Trophoblast cell (in vitro differentiated cells and primary cell): ENCODE data around the gene CUBN.

Source experiments
- DNase-seq, 2 donors: peaks; one replicate each; pipeline ENCODE4 v3.0.0-alpha.2; 2016
- H2AFZ ChIP-seq: 2 replicates; pipeline ENCODE4 v1.6.1; 2013; ENCODE audit warnings: low read length, moderate library complexity, mild to moderate bottlenecking; ENCODE audit not compliant: insufficient read depth, poor library complexity
- H2AK5ac ChIP-seq: 2 replicates; pipeline ENCODE4 v1.6.1; 2013; ENCODE audit warnings: mild to moderate bottlenecking, low read length
- H2BK120ac ChIP-seq: 2 replicates; pipeline ENCODE4 v1.6.1; 2013; ENCODE audit warnings: low read length, mild to moderate bottlenecking, moderate library complexity; ENCODE audit not compliant: insufficient read depth, poor library complexity
- H2BK12ac ChIP-seq: 2 replicates; pipeline ENCODE4 v1.6.1; 2013; ENCODE audit warnings: mild to moderate bottlenecking, low read length, moderate library complexity
- H2BK5ac ChIP-seq: 2 replicates; pipeline ENCODE4 v1.6.1; 2013; ENCODE audit warnings: low read length, low read depth, moderate library complexity, mild to moderate bottlenecking; ENCODE audit not compliant: poor library complexity
- H3K14ac ChIP-seq: 2 replicates; pipeline ENCODE4 v1.6.1; 2013; ENCODE audit warnings: mild to moderate bottlenecking, low read length
- H3K18ac ChIP-seq: 2 replicates; pipeline ENCODE4 v1.6.1; 2013; ENCODE audit warnings: mild to moderate bottlenecking, low read length
- H3K23ac ChIP-seq: 2 replicates; pipeline ENCODE4 v1.6.1; 2013; ENCODE audit warnings: low read length
- H3K27ac ChIP-seq: 2 replicates; pipeline ENCODE4 v1.5.1; 2013; ENCODE audit warnings: low read depth, mild to moderate bottlenecking, inconsistent platforms, low read length, moderate library complexity
- H3K27me3 ChIP-seq: 2 replicates; pipeline ENCODE4 v1.6.1; 2013; ENCODE audit warnings: inconsistent platforms, mild to moderate bottlenecking, low read length, moderate library complexity; ENCODE audit not compliant: insufficient read depth
- H3K36me3 ChIP-seq, 2 experiments: 1 replicate in 1 of 2; 2 replicates in 1 of 2; pipeline ENCODE4 v1.6.1; 2013; ENCODE audit warnings: low read length in 2 of 2, mild to moderate bottlenecking in 2 of 2, moderate library complexity in 1 of 2; ENCODE audit not compliant: insufficient read depth in 2 of 2, control insufficient read depth in 1 of 2
- H3K4ac ChIP-seq: 2 replicates; pipeline ENCODE4 v1.6.1; 2013; ENCODE audit warnings: low read depth, mild to moderate bottlenecking, low read length, moderate library complexity
- H3K4me1 ChIP-seq, 2 experiments: 1 replicate in 1 of 2; 2 replicates in 1 of 2; pipeline ENCODE4 v1.6.1; 2013; ENCODE audit warnings: low read length in 2 of 2, mild to moderate bottlenecking in 2 of 2, moderate library complexity in 1 of 2; ENCODE audit not compliant: insufficient read depth in 2 of 2, control insufficient read depth in 1 of 2
- H3K4me2 ChIP-seq: 2 replicates; pipeline ENCODE4 v1.6.1; 2013; ENCODE audit warnings: inconsistent platforms, mild to moderate bottlenecking, low read length, moderate library complexity
- H3K4me3 ChIP-seq: 2 replicates; pipeline ENCODE4 v1.5.1; 2013; ENCODE audit warnings: mild to moderate bottlenecking, low read depth, low read length, inconsistent platforms
- H3K79me1 ChIP-seq: one replicate; pipeline ENCODE4 v1.6.1; 2013; ENCODE audit warnings: low read length
- H3K79me2 ChIP-seq: 2 replicates; pipeline ENCODE4 v1.6.1; 2013; ENCODE audit warnings: low read length, mild to moderate bottlenecking; ENCODE audit not compliant: control insufficient read depth, insufficient read depth, poor library complexity
- H3K9ac ChIP-seq: 2 replicates; pipeline ENCODE4 v1.6.1; 2013; ENCODE audit warnings: mild to moderate bottlenecking, low read length
- H3K9me3 ChIP-seq: 2 replicates; pipeline ENCODE4 v1.6.1; 2013; ENCODE audit warnings: low read depth, mild to moderate bottlenecking, control low read depth, inconsistent platforms, low read length; ENCODE audit not compliant: insufficient read depth
- H4K12ac ChIP-seq: 2 replicates; pipeline ENCODE4 v1.6.1; 2013; ENCODE audit warnings: low read depth, mild to moderate bottlenecking, low read length, moderate library complexity
- H4K8ac ChIP-seq: 2 replicates; pipeline ENCODE4 v1.6.1; 2013; ENCODE audit warnings: low read depth, mild to moderate bottlenecking, low read length, moderate library complexity
- H4K91ac ChIP-seq: one replicate; pipeline ENCODE4 v1.6.1; 2013; ENCODE audit warnings: low read depth, mild to moderate bottlenecking, low read length, moderate library complexity
- WGBS: extraction: QIAGEN DNeasy Blood & Tissue Kit; methylation state at CpG from one replicate; pipeline ENCODE4 v1.1.7; 2013; ENCODE audit warnings: missing lambda C conversion rate; ENCODE audit not compliant: insufficient read length, insufficient coverage; ENCODE audit errors: extremely low coverage; 5-methylcytosine and 5-hydroxymethylcytosine counted together

The CUBN gene

GRCh38 chr10:17144032-17144431, 14.4 kb upstream of the CUBN start:
- H3K27me3 ChIP-seq, result no peaks in the 10 kb centered on the region
- no peak overlapping the region for H3K18ac ChIP-seq
- WGBS, result no CpG with 5 or more reads among the region's 2 CpGs
- H3K27ac ChIP-seq, result no peak overlapping the region
- no peak overlapping the region for H3K4me3 ChIP-seq
- H3K4me1 ChIP-seq, result no peaks in the 10 kb centered on the region
- no peaks in the 10 kb centered on the region for H3K36me3 ChIP-seq
- H2BK12ac ChIP-seq, result no peak overlapping the region
- no peak for DNase-seq
- no peak overlapping the region for H3K4me2 ChIP-seq
- no peaks in the 10 kb centered on the region for H3K79me2 ChIP-seq
- no peak overlapping the region for H2BK120ac ChIP-seq
- no peak overlapping the region for H4K8ac ChIP-seq
- H2AK5ac ChIP-seq, result no peak overlapping the region
- H3K9ac ChIP-seq, result no peak overlapping the region
- H3K14ac ChIP-seq, result no peak overlapping the region
- no peak overlapping the region for H4K91ac ChIP-seq
- H2BK5ac ChIP-seq, result no peak overlapping the region
- H4K12ac ChIP-seq, result no peak overlapping the region
- H3K23ac ChIP-seq, result no peak overlapping the region
- H3K9me3 ChIP-seq, result no peaks in the 10 kb centered on the region
- no peaks in the 10 kb centered on the region for H3K79me1 ChIP-seq
- H2AFZ ChIP-seq, result no peak overlapping the region
- no peak overlapping the region for H3K4ac ChIP-seq

- H3K79me1 ChIP-seq, result no peaks in the 10 kb centered on the region
- no peak overlapping the region for H2BK12ac ChIP-seq
- no peak overlapping the region for H3K4me2 ChIP-seq
- no peak overlapping the region for H4K8ac ChIP-seq
- H3K79me2 ChIP-seq, result no peaks in the 10 kb centered on the region
- no peak overlapping the region for H3K4me3 ChIP-seq
- H3K27me3 ChIP-seq, result no peaks in the 10 kb centered on the region
- no peak overlapping the region for H4K91ac ChIP-seq
- H2AFZ ChIP-seq, result no peak overlapping the region
- no peak overlapping the region for H3K14ac ChIP-seq
- H3K9ac ChIP-seq, result no peak overlapping the region
- no CpG with 5 or more reads among the region's 3 CpGs for WGBS
- no peak overlapping the region for H4K12ac ChIP-seq
- no peak overlapping the region for H2BK120ac ChIP-seq
- no peak overlapping the region for H3K23ac ChIP-seq
- no peaks in the 10 kb centered on the region for H3K36me3 ChIP-seq
- H3K4ac ChIP-seq, result no peak overlapping the region
- no peaks in the 10 kb centered on the region for H3K9me3 ChIP-seq
- H2BK5ac ChIP-seq, result no peak overlapping the region
- DNase-seq, result no peak
- no peaks in the 10 kb centered on the region for H3K4me1 ChIP-seq
- H3K27ac ChIP-seq, result no peak overlapping the region
- H2AK5ac ChIP-seq, result no peak overlapping the region
- no peak overlapping the region for H3K18ac ChIP-seq
Observed at GRCh38 chr10:17143055-17143690, 13.6 kb upstream of the CUBN start.

GRCh38 chr10:17141504-17142229, 12.1 kb upstream of the CUBN start:
- Histone ChIP-seq H3K27ac (no peak overlapping the region), H3K23ac (no peak overlapping the region), H2AK5ac (no peak overlapping the region), H2BK12ac (no peak overlapping the region), H3K18ac (no peak overlapping the region), H3K36me3 (no peaks in the 10 kb centered on the region), H2BK5ac (no peak overlapping the region), H4K91ac (no peak overlapping the region), H3K4me3 (no peak overlapping the region), H2BK120ac (no peak overlapping the region), H3K4me2 (no peak overlapping the region), H2AFZ (no peak overlapping the region), H4K8ac (no peak overlapping the region), H3K4me1 (no peaks in the 10 kb centered on the region), H3K79me1 (no peaks in the 10 kb centered on the region), H4K12ac (no peak overlapping the region), H3K9me3 (no peaks in the 10 kb centered on the region), H3K79me2 (no peaks in the 10 kb centered on the region), H3K9ac (no peak overlapping the region), H3K27me3 (no peaks in the 10 kb centered on the region), H3K4ac (no peak overlapping the region), H3K14ac (no peak overlapping the region)
- DNase-seq, result no peak
- WGBS, result no CpG with 5 or more reads among the region's 1 CpG

- Histone ChIP-seq H2BK5ac (no peak overlapping the region), H2BK120ac (no peak overlapping the region), H3K23ac (no peak overlapping the region), H3K14ac (no peak overlapping the region), H3K9me3 (no peaks in the 10 kb centered on the region), H3K4ac (no peak overlapping the region), H3K4me2 (no peak overlapping the region), H2AFZ (no peak overlapping the region), H3K36me3 (no peaks in the 10 kb centered on the region), H4K12ac (no peak overlapping the region), H4K91ac (no peak overlapping the region), H3K4me1 (no peaks in the 10 kb centered on the region), H4K8ac (no peak overlapping the region), H3K27ac (no peak overlapping the region), H3K18ac (no peak overlapping the region), H3K79me2 (no peaks in the 10 kb centered on the region), H3K4me3 (no peak overlapping the region), H3K27me3 (no peaks in the 10 kb centered on the region), H2BK12ac (no peak overlapping the region), H3K79me1 (no peaks in the 10 kb centered on the region), H3K9ac (no peak overlapping the region), H2AK5ac (no peak overlapping the region)
- no peak for DNase-seq
Observed at GRCh38 chr10:17140386-17140761, 10.8 kb upstream of the CUBN start.
